ENCODE data around the gene CBY1. TPM values are rescaled to one million over a fixed set of nuclear protein-coding genes. Genes with fewer than 3 reads are reported as not detected.
"Not testable (repeated sequence)": the region's sequence is repeated elsewhere in the genome, so short reads cannot be mapped to it uniquely, and the experiment has no call there.

The CBY1 gene
- 59.4 TPM for polyA plus RNA-seq (ENCODE audit: insufficient read length)
- long read RNA-seq, donor 1, transcript CBY1-201 (5 exons, 1,133 nt), result major isoform, 26 of 29 reads
- long read RNA-seq, donor 1, partial matches to known transcripts, result 0 of 29 reads
- long read RNA-seq, donor 1, other reads (novel, unspliced or antisense), result 0 of 29 reads
- long read RNA-seq, donor 2, transcript CBY1-201 (5 exons, 1,133 nt), result major isoform, 27 of 32 reads
- long read RNA-seq, donor 2, partial matches to known transcripts, result 0 of 32 reads
- long read RNA-seq, donor 2, other reads (novel, unspliced or antisense), result 0 of 32 reads
- long read RNA-seq, donor 3, transcript CBY1-201 (5 exons, 1,133 nt), result major isoform, 17 of 23 reads
- long read RNA-seq, donor 3, partial matches to known transcripts, result 0 of 23 reads
- long read RNA-seq, donor 3, other reads (novel, unspliced or antisense), result 0 of 23 reads
- long read RNA-seq, donor 4, partial matches to known transcripts, result 12 of 16 reads
- long read RNA-seq, donor 4, other reads (novel, unspliced or antisense), result 0 of 16 reads
- long read RNA-seq, donor 5, transcript CBY1-201 (5 exons, 1,133 nt), result major isoform, 44 of 58 reads
- long read RNA-seq, donor 5, partial matches to known transcripts, result 5 of 58 reads
- long read RNA-seq, donor 5, other reads (novel, unspliced or antisense), result 0 of 58 reads
- long read RNA-seq, donor 6, transcript CBY1-201 (5 exons, 1,133 nt), result major isoform, 20 of 113 reads
- long read RNA-seq, donor 6, transcript CBY1-202 (6 exons, 1,269 nt), result minor isoform, 7 of 113 reads
- long read RNA-seq, donor 6, partial matches to known transcripts, result 85 of 113 reads
- long read RNA-seq, donor 6, other reads (novel, unspliced or antisense), result 0 of 113 reads
- long read RNA-seq, donor 7, transcript CBY1-202 (6 exons, 1,269 nt), result minor isoform, 5 of 39 reads
- long read RNA-seq, donor 7, transcript CBY1-201 (5 exons, 1,133 nt), result major isoform, 26 of 39 reads
- long read RNA-seq, donor 7, transcript CBY1-209 (4 exons, 542 nt), result minor isoform, 5 of 39 reads
- long read RNA-seq, donor 7, partial matches to known transcripts, result 0 of 39 reads
- long read RNA-seq, donor 7, other reads (novel, unspliced or antisense), result 0 of 39 reads
- long read RNA-seq, donor 8, transcript CBY1-201 (5 exons, 1,133 nt), result major isoform, 6 of 8 reads
- long read RNA-seq, donor 8, partial matches to known transcripts, result 0 of 8 reads
- long read RNA-seq, donor 8, other reads (novel, unspliced or antisense), result 0 of 8 reads

DNA sequence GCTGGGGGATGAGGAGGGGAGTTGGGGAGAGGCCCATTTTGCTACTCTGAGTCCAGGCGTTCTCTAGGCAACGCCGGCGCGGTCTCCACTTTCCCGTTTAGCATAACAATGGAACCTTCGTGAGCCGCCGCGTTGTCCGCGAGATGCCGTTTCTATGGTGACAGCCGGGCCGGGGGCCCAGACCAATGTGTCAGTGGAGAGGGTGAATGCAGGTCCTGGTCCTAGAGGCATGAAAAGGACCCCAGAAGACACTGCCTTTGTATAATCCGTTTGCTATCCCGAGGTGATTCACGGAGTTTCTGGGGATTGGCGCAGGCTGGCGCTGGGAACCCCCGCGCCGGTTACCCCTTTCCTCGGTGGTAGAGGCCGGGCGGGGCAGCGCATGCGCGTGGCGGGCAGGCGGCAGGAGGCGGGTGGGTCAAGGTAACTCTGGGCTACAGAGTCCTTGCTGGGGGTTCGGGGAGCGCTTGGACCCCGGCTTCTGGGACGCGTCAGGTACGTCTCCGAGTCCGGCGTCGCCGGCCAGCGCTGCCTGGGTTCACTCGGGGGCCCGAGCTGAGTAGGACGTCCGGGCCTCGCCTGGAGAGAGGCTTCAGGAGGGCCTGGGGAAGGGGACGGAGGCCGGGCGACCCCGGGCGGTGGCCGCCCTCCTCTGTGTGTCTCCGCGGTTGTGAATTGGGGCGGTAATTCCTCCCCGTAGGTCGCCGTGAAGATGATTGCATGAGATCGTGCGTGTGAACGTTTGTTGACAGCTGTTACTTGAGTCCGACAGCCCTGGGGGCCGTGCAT is at the start of gene CBY1, which contains the start of gene FAM227A:
CBY1 (plus strand) TSS at position 383 of the 789 bp plus-strand sequence. CDS start 11,417 bp downstream, outside the sequence.
FAM227A (minus strand) TSS at position 137 of the 789 bp plus-strand sequence. CDS start 6,224 bp downstream, outside the sequence.
- DNase-seq, result peak; percentile 92

DNA sequence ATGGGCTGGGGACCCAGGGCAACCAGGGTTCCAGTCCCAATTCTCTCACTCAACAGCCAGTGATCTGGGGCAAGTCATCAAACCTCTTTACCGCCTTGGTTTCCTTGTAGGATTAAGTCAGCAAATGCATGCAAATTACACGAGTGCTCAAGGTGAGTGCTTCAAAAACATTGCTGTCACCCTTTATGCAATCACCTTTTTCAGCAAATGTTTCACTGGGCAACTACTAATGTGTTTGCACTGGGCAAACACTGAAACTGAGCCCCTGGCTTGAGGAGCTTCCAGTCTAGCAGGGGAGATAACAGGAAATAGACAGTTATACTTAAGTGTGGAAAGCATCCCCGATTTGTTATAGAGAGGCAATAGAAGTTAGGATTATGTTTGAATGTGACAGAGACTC is 48.8 kb upstream of the CBY1 start:
- DNase-seq, result no peak

DNA sequence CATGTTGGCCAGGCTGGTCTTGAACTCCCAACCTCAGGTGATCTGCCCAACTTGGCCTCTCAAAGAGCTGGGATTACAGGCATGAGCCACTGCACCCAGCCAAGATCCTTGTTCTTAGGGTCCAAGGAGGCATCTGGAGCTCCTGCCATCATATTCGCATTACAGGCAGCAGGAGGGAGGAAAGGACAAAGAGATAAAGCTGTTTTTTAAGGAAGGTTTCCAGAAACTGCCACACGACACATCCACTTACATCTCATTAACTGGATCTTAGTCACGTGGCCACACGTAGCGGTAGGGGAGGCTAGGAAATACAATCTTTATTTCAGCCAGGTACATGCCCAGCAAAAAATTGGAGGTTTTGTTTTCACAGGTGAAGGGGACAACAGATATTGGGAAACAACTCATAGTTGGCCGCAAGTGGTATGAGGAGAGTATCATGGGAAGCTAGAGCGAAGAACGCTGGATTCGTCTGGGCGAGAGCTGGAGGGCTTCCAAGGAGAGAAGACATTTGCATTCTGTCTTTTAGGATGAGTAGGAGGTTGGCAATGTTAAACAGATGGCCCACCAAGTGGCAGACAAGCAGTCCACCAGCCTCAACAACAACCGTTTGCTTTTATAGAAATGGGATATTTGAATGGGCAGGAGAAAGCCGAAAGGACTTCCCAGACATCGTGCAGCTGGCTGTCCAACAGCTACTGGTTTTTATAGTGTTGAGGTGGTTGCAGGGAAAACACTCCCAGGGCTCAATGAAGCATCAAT is 47.3 kb upstream of the CBY1 start:
- peak; percentile 13 for DNase-seq

DNA sequence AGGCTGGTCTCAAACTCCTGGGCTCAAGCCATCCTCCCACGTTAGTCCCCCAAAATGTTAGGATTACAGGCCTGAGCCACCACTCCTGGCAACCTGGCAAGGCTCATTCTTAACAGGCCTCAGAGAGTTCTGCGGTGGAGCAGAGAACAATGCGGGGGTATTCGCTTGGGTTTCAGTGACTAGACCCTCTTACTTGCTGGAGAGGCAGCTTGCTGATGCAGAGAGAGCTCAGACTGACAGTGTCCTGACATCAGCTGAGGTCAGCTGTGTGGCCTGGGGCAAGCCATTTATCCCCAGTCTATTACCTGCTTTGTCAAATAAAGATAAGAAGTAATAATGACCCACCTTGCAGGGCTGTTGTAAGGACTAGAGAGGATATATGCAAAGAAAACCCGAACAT is 46.2 kb upstream of the CBY1 start:
- no peak for DNase-seq

DNA sequence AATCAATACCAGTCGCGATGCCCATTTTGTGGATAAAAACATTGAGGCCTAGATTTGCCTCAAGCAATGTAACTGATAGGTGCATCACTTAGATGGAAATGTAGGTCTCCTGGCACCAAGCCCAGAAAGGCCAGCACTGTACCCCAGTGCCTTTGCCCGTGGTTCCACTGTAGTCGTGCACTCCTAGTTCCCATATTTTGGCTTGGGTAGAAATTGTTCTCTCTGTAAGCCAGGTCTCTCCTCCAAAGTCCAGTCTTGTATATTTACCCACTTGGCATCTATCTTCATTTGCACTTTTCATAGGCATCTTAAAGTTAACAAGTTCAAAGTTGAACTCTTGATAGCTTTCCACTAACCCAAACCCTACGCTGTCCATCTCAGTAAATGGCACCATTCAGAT is 44.9 kb upstream of the CBY1 start:
- no peak for DNase-seq

DNA sequence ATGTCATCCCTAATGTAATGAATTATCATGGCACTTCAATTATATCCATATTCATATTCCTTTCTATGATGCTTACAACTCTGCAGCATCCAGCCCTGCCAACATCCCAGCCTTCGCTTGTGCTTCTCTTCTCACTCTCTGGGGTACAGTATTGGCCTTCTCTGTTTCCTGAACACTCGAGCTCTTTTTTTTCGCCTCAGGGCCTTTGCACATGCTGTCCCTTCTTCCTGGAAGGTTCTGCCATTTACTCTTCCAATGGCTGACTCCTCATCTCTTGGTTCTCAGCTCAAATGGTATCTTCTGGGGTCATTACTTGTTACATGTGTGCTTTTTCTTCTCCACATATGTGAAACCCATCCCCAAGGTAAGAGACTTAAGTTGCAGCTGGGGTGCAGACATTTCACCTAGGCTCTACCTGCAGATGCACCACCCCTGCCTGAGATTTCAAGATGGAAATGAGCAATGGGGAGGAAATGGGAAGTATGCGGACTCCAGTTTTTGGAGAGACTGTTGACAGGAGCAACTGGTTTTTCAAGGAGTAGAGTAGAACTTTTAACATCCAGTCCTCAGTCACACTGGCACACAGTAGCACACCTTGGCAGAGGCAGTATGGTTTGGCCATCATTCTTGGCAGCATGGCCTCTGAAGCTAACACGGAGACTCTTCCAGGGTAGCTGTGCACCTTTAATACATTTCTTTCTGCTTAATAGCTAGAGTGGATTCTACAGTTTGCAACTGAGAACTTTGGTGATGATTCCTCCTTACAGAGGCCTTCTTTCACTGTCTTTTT is 44.0 kb upstream of the CBY1 start:
- no peak for DNase-seq

DNA sequence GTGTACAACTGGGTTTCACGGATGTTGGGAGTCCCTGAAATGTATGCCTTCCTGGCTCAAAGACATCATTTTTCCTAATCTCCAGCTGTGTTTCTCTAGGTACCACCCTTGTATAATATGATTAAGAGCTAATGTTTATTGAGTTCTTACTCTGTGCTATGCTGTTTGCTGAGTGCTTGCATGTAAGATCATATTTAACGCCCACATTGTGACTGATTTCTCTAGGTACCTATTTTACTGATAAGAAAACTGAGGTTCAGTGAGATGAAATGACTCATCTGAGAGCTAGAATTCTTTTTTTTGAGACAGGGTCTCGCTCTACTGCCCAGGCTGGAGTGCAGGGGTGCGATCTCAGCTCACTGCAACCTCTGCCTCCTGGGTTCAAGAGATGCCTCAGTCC is 42.9 kb upstream of the CBY1 start:
- no peak for DNase-seq

DNA sequence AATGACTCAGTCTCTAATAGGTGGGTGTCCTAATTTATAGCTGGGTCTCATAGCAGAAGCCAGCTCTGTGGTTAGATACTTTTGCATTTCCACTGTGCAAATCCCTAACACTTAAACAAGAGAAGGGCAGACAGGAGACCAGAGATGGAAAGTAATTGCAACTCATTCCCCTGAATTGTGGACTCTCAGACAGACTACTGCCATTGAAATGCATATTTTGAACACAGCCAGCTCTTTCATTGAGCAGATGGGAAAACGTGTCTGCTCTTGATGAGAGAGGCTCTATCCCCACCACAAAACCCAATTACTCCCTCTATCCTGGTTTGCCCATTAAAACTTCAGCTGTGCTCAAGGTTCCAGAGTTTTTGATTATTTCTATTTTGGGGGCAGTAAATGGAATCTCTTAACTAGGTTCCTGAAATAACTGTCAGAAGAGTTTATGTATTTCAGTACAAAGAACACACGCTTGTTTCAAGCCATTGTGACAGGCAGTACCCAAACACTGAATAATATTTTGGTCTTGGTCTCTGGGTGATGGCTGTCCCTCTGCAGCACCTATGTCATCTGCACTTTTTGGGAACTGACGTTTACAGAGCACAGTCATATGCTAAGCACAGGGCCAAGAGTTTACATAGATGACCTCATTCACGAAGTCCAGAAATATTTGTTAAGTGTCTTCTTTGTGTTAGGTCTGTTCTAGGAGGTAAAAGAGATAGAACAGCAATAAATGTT is 41.9 kb upstream of the CBY1 start:
- no peak for DNase-seq

DNA sequence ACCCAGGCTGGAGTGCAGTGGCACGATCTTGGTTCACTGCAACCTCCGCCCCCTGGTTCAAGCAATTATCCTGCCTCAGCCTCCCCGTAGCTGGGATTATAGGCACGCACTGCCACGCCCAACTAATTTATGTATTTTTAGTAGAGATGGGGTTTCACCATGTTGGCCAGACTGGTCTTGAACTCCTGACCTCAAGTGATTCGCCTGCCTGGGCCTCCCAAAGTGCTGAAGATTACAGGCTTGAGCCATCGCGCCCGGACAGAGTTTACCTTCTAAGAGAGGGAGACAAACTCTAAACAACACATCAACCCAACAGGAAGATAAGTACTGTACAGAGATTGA is 41.4 kb upstream of the CBY1 start:
- not testable (repeated sequence) for DNase-seq

DNA sequence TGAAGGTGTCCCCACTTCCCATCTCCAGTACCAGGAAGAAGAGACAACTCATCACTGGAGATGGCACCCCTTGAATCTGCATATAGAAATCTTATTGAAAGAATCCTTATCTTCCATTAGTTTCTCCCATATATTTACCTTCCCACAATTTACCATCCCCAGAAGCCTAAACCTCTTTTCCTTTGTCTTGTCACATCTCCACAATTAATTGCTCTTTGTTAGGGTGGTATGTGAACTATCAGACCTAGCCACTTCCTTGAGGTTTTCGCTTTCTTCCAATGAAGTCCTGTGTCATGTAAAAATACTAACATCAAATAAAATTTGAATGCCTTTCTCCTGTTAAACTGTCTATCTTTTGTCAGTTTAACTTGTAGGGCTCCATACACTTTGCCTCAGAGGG is 38.2 kb upstream of the CBY1 start:
- no peak for DNase-seq

DNA sequence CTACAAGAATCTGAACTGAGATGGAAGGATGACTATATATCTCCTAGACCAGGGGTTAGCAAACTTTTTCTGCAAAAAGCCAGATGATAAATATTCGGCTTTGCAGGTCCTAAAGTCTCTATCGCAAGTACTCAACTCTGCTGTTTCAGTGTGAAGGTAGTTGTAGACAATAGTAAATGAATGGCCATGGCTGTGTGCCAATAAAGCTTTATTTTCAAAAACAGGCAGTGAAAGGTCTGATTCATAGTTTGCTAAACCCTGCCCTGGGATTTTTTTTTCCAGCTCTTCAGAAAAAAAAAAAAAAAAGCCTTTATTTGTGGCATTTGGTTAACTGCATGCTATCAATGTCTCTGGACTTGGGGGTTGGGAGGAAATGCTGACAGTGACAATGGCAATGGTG is 37.8 kb upstream of the CBY1 start:
- DNase-seq, result no peak

DNA sequence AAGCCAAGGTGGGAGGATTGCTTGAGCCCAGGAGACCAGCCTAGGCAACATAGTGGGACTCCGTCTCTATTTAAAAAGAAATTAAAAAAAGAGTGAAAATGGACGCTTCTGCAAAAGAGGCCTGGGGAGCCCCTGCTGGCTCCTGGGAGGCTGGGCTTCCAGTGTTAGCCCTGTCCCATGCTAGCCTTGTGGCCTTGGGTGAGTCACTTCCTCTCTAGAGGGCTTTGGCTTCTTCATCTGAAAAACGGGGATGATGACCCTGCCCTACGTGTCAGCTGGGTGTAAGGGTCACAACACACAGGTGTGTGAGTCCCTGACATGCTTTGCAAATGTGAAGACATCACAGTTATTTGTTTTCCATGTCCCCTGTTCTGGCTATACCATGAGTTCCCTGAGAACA is 33.1 kb upstream of the CBY1 start:
- DNase-seq, result no peak

DNA sequence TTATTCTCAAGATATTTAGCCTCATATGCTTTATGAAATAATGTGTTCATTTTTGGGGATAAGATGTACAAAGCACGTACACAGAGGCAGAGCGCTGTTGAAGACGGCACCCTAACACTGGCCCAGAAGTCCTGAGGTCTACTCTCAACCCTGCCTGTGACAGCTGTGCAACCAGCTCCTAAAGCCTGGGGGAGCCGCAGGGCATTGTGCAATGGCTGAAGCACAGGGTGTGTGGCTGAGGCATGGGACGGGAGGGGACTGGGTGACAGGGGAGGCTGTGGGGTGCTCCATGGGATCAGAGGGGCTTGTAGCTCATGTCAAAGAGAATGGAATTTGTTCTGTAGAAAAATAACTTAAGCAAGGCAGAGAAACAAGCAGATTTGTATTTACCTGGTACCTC is 28.0 kb upstream of the CBY1 start:
- DNase-seq, result no peak

DNA sequence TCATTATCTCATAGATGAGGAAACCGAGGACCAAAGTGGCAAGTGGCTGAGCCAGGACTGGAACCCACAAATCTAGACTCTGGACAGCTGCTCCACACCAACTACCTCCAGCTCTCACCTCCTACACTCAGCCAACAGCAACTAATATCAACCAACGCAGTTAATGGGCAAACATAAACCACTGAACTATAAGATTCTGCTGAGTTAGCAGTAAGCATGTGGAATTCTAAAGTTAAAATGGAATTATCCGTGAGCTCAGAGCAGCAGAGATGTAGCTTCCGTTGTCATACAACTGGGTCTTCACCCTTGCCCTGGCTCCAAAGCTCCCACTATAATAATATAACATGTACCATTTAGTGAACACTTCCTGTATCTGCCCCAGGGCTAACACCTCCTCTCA is 27.3 kb upstream of the CBY1 start:
- no peak for DNase-seq

DNA sequence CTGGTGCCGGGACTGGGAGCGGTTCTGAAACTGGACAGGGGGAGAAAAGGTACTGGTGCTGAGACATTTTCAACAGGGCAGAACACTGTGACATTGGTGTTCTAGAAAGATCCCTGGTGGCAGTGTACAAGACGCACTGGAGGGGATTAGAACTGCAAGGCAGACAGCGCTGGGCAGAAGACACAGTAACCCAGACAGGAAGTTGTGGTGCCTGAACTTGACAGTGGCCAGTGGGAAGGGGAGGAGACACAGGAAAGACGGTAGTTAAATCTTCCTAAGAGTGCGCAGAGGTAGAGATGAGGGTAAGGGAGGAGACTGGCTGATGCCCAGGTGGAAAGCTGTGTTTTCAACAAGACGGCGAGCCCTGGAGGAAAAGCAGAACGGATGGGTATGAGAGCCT is 24.7 kb upstream of the CBY1 start:
- no peak for DNase-seq

DNA sequence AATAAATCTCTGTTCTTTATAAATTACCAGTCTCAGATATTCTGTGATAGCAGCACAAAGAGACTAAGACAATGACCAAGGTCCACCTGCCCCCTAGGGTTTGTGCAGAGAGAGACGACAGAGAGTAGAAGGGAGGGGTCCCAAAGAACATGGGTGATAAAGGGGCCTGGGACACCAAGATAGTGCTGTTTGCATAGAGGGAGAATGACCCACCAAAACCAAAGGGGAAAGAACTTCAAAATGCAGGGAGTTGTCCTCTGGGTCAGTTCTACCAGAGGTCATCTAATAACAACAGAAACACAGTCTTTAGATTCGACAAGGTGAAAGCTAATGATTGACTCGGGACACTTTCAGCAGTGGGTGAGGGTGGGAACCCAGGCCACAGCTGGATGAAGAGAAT is 23.9 kb upstream of the CBY1 start:
- no peak for DNase-seq

DNA sequence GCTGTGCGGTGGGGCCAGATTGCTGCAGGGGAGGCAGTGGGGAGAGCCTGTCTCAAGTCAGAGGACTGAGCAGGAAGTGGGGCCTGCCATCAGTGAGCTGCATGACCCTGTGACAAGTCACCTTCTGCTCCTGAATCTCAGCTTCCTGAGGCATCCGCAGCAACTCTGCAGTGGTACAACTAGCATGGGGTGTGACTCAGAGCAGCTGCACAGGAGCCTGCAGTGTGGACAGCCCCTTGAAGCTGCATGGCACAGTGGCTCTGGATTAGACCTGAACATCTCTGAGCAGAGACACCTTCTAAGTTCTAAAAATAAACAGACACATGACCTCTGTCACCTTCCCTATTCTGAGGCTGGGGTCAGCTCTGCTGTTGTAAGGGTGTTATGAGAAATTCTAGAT is 18.2 kb upstream of the CBY1 start:
- DNase-seq, result no peak

DNA sequence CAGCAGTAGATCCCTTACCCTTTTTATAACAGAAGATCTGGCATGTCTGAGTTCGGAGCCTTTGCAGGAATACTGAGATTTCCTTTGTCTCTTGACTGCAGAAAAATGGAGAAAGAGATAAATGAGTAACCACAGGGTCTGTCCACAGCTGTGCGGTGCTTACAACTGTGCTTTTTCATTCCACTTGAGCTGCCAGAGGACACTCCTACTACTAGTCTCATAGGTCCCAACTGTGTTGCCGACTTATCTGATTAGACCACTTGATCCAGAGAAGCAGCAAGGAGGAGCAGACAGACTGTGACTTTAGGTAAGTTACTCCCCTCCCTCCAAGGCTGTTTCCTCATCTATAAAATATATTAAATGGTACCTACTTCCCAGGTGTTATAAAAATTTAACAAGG is 17.7 kb upstream of the CBY1 start:
- no peak for DNase-seq

DNA sequence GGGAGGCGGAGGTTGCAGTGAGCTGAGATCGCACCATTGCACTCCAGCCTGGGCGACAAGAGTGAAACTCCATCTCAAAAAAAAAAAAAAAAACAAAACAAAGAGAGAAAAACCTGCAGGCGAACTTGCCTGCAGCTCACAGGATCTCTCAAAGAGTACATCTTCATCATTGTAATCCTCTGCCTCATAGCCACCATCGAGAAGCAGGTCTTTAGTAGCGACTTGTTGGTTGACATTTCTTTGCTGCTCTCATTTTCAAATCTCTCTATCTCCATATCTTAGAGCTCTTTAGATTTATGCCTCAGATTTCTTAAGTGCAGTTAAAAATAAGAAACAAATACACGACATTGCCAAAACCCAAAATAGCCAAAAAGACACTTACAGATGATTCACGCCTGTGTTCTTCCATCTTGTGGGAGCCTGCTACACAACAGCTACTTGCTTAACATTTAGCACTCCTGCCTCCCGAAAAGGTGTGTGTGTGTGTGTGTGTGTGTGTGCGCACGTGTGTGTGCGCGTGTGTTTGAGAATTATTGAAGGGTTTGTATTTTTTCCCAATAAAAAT is 14.9 kb upstream of the CBY1 start:
- DNase-seq, result no peak
